Activated CD4-positive, alpha-beta T cell treated with anti-CD3 and anti-CD28 coated beads, Interleukin-2, amount 50 U/mL, for 24 hours (primary cell): ENCODE results near the gene PID1.

ENCODE experiments used
- DNase-seq, 2 donors: peaks; one replicate each; pipeline ENCODE4 v3.0.0-alpha.2; 2020; ENCODE audit warnings: low read depth in 1 of 2, low spot score in 1 of 2

Gene PID1

DNA sequence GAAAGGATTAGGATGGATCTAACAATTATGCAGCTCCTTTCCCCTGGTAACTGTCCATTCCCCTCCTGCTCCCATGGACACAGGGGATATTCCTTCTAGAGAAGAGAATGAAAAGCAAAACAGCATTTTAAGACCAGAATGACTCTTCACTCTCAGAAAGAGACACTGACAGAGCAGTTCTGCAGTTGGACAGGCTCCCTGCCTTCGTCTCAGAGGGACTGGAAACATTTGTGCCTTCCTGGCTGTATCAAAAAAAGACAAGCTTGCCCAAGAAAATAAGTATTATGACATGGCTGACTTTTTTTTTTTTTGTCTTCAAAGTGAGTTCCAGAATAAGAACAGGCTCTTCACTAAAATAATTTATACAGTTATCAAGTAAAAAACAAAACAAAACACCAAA, 9.5 kb downstream of the PID1 start:
- no peak for DNase-seq

DNA sequence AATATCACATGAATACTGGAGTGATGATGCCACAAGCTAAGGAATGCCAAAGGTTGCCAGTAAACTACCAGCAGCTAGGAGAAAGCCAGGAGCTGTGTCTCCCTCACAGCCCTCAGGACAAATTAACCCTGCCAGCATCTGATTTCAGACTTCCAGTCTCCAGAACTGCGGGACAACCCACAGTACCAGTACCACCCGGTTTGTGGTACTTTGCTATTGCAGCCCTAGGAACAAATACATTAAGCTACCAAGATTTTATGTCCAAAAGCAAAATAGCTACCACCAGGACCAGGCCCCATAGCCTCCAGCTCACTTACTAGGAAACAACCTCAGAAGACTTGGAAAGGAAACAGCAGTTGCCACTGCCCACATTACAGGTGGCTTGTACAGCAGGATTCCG, 10.0 kb downstream of the PID1 start:
- no peak for DNase-seq

DNA sequence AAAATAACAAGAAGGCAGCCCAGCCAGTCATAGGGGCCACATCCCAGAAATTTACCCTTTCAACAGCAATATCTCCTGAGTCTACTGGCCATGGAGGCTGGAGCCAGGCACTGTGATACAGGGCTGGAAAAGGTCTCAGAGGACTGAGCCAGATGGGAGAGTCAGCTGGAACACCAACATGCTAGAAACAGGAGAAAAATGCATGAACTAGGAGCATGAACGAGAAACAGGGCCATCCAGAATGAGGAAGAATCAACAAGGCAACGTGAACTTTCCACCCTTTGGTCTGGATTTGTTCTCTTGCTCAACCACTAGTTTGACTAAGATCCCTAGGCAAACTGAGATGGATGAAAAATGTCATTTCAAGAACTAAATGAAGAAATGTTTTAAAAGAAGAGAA, 13.1 kb downstream of the PID1 start:
- DNase-seq = no peak

DNA sequence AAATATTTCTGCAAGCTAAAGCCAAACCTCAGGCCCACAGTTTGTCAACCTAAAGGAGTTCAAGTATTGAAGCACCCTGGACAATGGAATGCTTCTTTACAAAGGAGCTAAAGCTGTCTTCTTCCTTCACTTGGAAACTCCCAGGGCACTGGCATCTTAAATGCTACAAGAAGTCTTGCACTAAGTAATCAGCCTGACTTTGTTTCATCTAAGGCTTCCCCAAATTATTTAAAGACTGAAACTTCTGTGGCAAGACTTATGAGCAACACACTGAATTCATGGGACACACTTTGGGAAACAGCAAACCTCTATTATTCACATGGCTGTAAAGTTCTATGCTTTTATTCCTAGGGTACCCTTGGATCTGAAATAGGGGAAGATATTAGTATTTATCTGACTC, 14.7 kb downstream of the PID1 start:
- DNase-seq = no peak

DNA sequence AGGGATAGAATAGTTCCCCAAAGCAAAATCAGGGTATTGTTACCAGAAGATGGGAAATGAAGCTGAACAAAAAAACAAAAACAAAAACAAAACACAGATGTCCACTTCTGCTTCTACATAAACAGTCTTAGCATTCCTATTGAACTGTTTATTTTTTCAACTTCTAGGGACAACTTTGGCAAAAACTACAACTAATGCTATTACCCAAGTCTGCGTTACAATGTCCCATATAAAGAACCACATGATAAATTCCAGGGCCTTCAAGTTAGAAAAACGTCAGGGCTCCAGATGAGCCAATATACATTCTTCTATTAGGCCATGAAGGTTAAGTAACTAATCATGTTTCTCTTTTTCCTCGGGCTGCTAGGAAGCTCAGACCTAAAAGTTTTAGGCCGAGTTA, 16.9 kb downstream of the PID1 start:
- DNase-seq = no peak

DNA sequence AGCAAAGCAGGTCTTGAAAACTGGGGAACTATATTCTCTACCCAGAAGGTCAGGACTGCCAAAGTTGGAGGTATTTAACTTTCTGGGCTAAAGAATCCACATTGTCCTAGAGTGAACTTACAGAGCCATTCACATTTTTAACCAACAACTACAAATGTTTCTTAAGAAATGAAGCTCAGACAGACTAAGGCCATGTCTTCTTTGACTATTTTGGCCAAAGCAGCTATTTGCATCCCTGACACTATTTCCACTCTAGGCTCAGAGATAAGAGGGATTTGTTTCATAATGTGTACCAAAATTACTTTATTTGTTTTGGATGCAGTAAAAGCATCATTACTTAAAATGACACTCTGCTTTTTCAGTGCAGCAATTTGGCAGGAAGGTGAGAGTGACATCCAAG, 18.1 kb downstream of the PID1 start:
- DNase-seq = no peak

DNA sequence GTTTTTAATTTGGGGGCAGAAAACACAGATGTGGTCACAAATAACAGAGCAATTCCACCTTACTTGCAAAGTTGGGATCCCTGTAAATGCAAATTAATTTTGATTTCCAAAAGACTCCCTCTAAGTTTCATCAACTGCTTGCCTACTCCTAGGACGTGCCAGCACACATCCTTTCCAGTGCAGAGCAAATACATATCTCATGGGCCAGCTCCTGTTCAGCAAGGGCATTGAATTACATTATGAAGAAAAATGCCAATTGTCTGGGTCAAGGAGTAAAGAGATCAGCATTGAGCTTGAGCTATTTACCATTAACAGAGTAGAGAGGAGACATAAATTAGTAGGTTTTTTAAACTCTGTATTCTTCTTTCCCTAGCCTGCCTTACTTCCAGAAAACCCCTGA, 18.8 kb downstream of the PID1 start:
- no peak for DNase-seq

DNA sequence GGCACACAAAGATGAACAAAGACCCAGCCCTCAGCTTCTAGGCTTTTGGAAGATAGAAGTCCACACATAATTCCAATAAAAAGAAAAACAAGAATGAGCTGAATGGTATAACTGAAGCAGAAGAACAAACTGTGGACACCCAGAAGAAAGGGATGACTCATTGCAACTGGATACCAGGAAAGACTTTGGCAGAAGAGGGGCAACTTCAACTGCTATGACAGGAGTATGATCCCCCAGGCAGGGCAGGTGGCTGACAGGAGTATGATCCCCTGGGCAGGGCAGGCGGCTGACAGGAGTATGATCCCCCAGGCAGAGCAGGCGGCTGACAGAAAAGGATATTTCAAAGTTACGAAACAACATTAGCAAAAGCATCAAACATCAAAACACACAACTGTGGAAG, 21.6 kb downstream of the PID1 start:
- DNase-seq = no peak

DNA sequence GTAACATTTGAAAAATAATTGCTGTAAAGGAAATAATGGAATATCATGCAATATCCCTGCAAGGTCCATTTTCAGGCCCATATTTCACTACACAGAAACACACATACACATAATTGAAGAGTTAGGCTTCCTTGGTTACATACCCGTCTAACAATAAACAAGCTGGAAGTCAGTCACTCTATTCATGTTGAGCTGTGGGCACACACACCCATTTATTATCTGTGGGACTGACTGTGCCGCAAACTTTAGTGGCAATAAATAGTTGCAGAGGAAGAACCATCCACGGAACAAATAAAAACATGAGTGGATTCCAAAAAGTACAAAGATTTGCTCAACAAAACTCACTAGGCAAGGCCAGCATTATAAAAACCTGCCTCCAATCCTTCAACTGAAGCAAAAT, 24.8 kb downstream of the PID1 start:
- DNase-seq = no peak

DNA sequence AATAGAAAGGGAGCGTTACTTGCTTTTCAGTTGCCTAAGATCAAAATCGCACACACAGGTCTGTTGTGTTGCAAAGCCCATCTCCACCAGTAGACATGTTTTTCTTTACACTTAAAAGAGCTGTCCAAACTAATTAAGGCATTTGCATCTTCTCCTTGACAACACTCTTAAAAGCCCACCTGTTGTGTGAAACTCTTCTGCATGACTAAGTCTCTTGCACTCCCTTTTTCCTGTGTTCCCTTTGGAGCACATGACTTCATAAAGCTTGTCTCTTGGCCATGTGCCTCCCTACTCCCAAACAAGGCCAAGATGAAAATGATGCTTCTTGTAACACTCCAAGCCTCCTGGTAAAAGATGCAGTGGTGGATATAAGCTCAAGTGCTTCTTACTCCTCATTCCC, 26.1 kb downstream of the PID1 start:
- no peak for DNase-seq

DNA sequence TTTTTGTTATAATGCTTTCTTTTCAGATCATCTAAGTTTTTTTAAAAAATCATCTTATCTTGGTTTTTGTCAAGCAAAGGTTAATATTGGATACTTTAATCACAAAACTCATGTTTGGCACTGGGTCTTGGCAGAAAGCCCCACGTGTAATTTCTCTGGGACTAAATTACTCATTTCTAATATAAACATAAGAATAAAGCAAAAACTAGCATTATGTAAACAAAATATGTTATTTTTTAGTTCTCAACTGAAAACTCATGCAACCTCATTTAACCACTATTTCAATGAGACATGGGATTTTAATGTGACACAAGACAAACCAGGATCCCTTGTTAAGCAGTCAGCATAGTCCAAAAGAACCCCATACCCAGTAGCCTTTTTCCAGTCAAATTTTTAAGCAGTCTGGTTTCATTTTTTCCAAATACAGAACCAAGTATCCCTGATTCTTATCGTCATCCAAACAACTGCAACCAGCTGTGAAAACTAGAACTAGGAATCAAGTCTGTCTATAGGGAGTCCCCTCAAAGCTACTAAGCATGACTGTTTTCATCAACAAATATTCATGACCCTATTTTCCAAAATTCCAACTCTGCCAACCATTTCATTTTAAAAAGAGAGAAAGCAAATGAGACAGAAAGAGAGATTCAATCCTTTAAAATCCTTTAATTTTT, 27.1 kb downstream of the PID1 start:
- no peak for DNase-seq

DNA sequence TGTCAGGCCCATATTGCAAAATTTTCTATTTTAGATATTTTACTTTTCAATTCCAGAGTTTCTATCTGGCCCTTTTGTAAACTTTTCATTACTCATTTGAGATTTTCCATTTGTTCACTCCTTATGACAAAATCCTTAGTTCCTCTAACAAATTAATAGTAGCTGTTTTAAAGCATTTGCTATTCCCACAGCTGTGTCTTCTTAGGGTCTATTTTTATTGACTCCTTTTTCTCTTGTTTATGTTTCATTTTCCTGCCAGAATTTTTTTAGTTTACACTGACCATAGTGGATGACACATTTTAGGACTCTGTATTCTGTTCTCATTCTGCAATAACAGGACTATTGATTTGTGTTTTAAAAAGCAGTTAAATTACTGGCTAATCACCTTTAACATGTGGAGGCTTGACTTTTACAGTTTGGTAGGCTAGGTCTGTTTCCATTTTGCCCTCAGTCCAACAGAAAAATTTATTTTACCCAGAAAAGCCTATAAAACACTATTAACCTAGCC, 30.0 kb downstream of the PID1 start:
- DNase-seq = no peak

DNA sequence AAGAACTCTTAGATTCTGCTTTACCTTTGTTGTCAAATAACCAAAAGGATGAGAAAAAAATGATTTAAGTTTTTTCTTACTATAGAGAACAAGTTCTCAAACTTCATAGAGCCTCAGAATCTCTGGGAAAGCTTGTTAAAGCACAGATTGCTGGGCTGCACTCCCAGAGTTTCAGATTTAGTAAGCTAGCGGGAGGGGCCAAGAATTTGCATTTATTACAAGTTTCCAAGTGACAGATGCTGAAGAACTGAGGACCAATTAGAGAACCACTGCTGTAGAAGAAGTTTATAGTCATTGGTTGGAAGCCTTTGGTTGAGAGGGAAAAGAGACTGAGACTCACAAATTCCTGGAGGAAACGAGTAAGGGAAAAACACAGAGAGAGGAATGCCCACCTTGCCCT, 32.1 kb downstream of the PID1 start:
- no peak for DNase-seq

DNA sequence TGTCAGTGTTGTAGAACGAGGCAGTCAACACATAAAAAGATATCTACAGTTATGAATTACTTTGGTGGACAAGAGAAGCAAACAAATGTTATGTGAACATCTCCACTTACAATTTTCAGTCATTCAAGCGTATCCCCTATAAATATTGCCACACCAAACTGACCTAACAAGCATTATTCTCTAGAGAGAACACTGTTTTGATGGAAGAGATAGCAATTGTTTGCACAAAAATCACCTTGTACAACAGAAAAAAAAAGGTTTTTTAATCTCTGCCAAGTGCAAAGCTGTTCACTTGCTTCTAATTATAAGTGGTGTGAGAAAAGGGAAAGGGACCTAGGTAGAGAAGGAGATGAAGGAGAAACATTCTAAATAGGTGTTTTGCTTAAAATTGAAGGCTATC, 33.8 kb downstream of the PID1 start:
- DNase-seq = no peak

DNA sequence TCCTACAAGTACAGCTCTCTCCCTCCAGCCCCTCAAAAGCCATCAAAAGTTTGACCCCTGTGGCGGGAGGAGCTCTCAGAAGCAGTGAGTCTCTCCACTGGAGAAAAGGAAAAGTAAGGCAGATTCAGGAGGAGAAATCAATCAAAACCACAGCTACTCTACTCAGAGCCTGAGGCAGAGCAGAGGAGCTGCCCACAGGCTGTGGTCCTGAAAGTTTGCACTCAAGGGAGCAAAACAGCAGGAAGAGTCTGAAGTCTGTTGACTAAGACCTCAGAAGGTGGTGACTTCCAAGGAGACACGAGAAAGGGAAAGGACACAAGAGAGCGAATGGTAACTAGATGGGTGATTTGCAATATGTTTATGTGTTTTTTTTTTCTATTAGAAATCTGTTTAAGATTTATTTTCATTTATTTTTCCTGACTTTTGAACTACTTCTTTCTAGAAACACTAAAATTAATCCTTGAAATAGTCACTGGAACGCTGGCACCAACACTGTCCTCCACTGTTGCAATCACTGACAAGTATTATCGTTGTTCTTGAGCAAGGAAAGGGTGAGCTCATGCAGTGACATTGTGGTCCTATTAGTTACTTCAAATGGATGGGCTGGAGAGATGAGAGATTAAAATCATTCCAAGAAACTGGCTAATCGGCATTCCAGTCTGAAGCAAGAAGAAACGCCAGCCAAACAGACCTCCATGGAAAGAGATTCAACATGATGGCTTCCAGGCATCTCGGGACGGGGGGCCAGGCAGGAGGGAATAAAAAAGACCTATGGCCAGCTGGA, 35.8 kb downstream of the PID1 start:
- DNase-seq = no peak

DNA sequence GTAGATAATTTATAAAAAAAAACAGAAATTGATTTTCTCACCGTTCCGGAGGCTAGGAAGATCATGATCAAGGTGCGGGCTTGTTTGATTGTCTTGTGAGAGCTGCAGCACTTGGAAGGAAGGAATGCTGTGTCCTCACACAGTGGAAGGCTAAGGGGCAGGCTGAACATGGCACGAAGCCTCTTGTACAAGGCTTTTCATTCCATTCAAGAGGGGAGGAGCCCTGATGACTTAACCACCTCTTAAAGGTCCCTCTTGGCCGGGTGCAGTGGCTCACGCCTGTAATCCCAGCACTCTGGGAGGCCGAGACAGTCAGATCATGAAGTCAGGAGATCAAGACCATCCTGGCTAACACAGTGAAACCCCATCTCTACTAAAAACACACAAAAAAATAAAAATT, 39.2 kb downstream of the PID1 start:
- DNase-seq = no peak

DNA sequence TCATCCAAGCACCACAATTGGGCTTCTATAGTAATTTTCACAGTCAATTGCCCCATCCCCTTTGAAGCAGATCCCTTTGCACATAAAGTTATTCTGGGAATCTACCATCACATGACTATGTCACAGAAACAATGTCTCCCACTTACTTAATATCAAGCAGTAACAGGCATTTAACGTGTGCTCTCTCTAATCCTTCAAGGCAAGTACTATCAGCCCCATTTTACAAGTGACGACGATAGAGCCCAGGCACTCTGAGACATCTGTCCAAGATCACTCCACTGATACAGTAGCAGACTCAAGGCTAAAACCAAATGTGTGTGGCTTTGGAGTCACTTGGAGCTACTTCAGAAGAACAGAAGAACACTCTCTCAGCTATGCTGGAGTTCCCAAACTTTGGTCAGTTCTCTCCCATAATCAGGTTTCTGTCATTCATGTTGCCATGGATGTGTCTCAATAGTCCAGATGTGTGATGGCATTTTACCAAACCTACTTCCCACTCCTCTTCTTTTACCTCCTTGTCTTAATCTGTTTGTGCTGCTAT, 39.7 kb downstream of the PID1 start:
- no peak for DNase-seq

DNA sequence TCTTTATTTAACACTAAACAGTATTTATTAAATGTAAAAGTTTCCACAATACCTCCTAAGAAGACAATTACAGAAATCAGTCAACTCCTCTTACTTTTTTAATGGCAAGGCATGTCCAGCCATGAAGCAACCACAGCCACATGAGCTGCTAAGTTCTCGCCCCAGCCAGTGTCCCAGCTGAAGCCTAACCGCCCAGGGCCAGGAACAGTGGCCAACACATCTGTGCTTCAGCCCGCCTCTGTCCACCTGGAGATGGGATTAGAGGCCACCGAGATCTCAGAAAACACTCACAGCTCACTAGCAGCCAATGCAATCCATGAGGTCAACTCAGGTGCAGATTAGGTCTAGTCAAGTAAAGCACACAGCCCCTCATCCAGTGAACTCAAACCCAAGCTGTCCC, 40.2 kb downstream of the PID1 start:
- no peak for DNase-seq

DNA sequence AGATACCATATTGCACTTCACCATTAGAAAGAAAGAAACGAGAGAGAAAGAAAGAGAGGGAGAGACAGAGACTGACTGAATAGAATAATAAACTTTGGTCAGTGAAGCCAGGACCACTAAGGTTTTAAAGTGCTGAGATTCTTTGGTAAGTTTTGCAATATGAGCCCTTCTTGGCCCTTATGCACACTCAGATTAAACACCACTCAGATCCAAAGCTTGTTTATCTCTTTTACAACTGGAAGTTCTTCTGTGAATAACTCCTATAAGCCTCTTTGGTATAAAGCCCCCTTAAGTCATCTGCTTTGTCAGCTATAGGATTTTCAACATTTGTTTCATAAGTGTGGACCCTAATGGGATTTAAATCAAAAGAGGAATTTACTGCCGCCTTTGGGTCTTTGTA, 40.8 kb downstream of the PID1 start:
- no peak for DNase-seq

DNA sequence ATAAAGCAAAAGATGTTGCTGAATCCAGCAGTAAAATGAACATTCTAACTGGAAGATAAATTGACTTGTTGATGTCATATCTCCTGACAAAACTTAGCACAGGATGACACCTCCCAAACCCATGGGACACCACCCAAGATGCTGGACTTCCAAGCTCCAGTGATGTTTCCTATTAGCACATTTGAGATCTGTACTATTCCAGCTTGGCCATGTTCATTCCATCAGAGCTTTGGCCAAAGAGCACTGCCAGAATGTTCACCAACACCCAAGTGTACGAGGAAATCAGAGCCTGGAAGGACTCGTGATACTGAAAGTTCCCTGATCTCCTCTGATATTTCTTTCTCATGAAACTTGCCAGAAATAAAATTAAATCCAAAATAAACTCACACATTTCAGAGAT, 44.7 kb downstream of the PID1 start:
- no peak for DNase-seq

DNA sequence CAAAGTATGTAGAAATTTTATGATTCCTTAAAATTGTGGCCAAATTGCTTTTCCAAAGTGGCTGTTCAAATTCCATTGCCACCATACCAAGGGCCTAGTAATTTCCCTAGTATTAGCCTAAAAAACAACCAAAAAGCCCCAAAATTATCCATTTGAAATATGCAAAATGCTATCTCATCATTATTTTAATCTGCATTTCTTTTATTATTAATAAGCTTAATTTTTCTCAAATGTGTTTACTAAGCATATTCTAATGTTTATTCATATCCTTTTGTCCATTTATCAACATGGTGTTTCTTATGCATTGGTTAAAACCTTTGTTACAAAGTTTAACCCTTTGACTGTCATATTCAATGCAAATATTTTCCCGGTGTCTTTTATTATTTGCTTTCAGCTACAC, 48.0 kb downstream of the PID1 start:
- DNase-seq = no peak

DNA sequence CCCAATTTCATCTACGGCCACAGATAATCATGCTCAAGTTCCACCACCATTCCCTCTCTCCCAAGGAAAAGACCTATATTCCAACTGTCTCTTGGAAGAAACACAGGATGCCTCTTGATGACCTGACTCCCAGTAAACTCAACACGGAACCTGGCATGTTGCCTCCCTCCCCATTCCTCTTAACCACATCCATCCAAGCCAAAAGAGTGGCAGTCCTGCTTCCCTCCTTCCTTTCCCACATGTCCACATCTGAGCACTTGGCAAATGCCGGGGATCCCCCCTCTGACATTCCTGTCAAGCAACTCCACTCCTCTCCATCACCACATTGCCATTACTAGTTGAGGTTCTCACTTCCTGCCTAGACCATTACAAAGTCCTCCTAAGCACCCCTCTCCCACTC, 49.4 kb downstream of the PID1 start:
- DNase-seq = no peak

DNA sequence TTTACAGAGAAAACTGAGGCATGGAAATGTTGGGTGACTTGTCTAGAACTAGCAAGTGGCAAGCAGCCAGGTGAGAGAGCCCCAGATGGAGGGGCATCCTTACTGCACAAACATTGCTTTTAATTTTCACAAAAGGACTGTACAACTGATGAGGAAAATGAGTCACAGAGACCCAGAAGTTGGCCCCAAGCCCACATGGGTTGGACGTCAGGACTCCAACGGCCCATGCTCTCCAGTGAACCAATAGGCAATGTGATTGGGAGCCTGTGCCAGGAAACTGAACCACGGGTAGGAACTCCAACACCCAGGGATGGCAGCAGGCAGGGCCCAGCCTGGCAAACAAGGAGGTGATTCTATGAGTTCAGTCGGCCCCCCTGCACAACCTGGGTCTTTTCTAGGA, 50.8 kb downstream of the PID1 start:
- DNase-seq = no peak
